GM18951 (cell line): ENCODE measurements around the gene VGLL3.
"Not testable (repeated sequence)": the region's sequence is repeated elsewhere in the genome, so short reads cannot be mapped to it uniquely, and the experiment has no call there.

ENCODE experiments used
- POLR2A ChIP-seq: IDR thresholded peaks from 4 replicates; pipeline ENCODE4 v1.6.1; 2011; ENCODE audit warnings: mild to moderate bottlenecking; ENCODE audit not compliant: insufficient read length, insufficient read depth; ENCODE audit errors: extremely low read depth
- in situ Hi-C: fragments of 300-500 bp; cut with MboI; formaldehyde crosslinking; loops from one replicate; pipeline ENCODE4 v1.12.0; 2022; ENCODE audit warnings: low sequenced_read_pairs, mixed read lengths, inconsistent platforms; ENCODE audit not compliant: unreplicated experiment

VGLL3 gene

GRCh38 chr3:86990734-86991481 is at the start of gene VGLL3:
Gene VGLL3, minus strand, starts transcription at chr3:86991149. Its CDS starts 406 bp downstream, at chr3:86990743.
- in situ Hi-C loops = no loop called here
- no peak for TF ChIP-seq POLR2A

- in situ Hi-C loops = no loop called here
- no peak for TF ChIP-seq POLR2A
Observed at GRCh38 chr3:87037652-87038051, 46.7 kb upstream of the VGLL3 start.

- TF ChIP-seq POLR2A = no peak
- in situ Hi-C loops = no loop called here
Observed at GRCh38 chr3:87036671-87037070, 45.7 kb upstream of the VGLL3 start.

GRCh38 chr3:87035339-87035738 is 44.4 kb upstream of the VGLL3 start:
- in situ Hi-C loops = no loop called here
- TF ChIP-seq POLR2A = no peak

GRCh38 chr3:87033205-87033604 is 42.3 kb upstream of the VGLL3 start:
- in situ Hi-C loops = no loop called here
- no peak for TF ChIP-seq POLR2A

GRCh38 chr3:87025661-87026645 is 35.0 kb upstream of the VGLL3 start:
- no peak for TF ChIP-seq POLR2A
- in situ Hi-C loops = no loop called here

GRCh38 chr3:87017370-87017769 is 26.4 kb upstream of the VGLL3 start:
- in situ Hi-C loops = not testable (repeated sequence)

- no peak for TF ChIP-seq POLR2A
- in situ Hi-C loops = no loop called here
Observed at GRCh38 chr3:87009271-87009670, 18.3 kb upstream of the VGLL3 start.

GRCh38 chr3:87006844-87007439 is 16.0 kb upstream of the VGLL3 start:
- in situ Hi-C loops = no loop called here
- no peak for TF ChIP-seq POLR2A

- in situ Hi-C loops = no loop called here
- no peak for TF ChIP-seq POLR2A
Observed at GRCh38 chr3:87004883-87005282, 13.9 kb upstream of the VGLL3 start.

GRCh38 chr3:87002346-87002745 is 11.4 kb upstream of the VGLL3 start:
- in situ Hi-C loops = no loop called here
- TF ChIP-seq POLR2A = no peak

- TF ChIP-seq POLR2A = no peak
- in situ Hi-C loops = no loop called here
Observed at GRCh38 chr3:87001473-87002098, 10.6 kb upstream of the VGLL3 start.

GRCh38 chr3:87000940-87001339 is 10.0 kb upstream of the VGLL3 start:
- TF ChIP-seq POLR2A = no peak
- in situ Hi-C loops = no loop called here

GRCh38 chr3:86998569-86998968 is 7.6 kb upstream of the VGLL3 start:
- in situ Hi-C loops = no loop called here
- no peak for TF ChIP-seq POLR2A
